SK-N-SH (cell line): Measurements from ENCODE around the gene UTP14C. TPM values are rescaled to one million over a fixed set of nuclear protein-coding genes. Genes with fewer than 3 reads are reported as not detected.
"Not testable (repeated sequence)": the region's sequence is repeated elsewhere in the genome, so short reads cannot be mapped to it uniquely, and the experiment has no call there.

Source experiments
- CTCF ChIA-PET: fragments of 300-600, 350-600 bp; formaldehyde crosslinking; extraction: SDS; loops from one replicate; lab custom pipeline; 2021; lab: Yijun Ruan, JAX
- POLR2A ChIA-PET: fragments of 350-600 bp; sonication (Branson Sonifier 250); formaldehyde crosslinking; extraction: SDS; loops from one replicate; lab custom pipeline; 2020; ENCODE audit warnings: antibody characterized with exemption, inconsistent platforms; lab: Yijun Ruan, JAX
- DNase-seq: peaks from one replicate; pipeline ENCODE4 v3.0.0; 2012
- H2AFZ ChIP-seq: fragments of 200-600 bp; sonication (generic); 2 replicates; pipeline ENCODE4 v1.8.1; 2016; ENCODE audit warnings: antibody characterized with exemption, mild to moderate bottlenecking, low read depth
- H3F3A ChIP-seq: fragments of 200-600 bp; sonication (generic); replicated peaks from 2 replicates; pipeline ENCODE3; 2016; ENCODE audit warnings: antibody characterized with exemption, mild to moderate bottlenecking; ENCODE audit not compliant: insufficient read depth
- H3K27ac ChIP-seq, 2 experiments: fragments of 200-500 bp in 1 of 2; fragments of 200-600 bp in 1 of 2; sonication (Bioruptor generic) in 1 of 2; sonication (generic), shearing (Covaris generic) in 1 of 2; 2 replicates each; pipeline versions ENCODE4 v1.5.1 to v1.6.1; 2014 to 2016; ENCODE audit warnings: low read depth in 2 of 2, inconsistent platforms in 1 of 2, low read length in 1 of 2, mild to moderate bottlenecking in 1 of 2, mixed read lengths in 1 of 2
- H3K27me3 ChIP-seq: fragments of 200-600 bp; sonication (generic), shearing (Covaris generic); 2 replicates; pipeline ENCODE4 v1.6.1; 2016; ENCODE audit warnings: mixed run types; ENCODE audit not compliant: insufficient read depth
- H3K36me3 ChIP-seq, 2 experiments: fragments of 200-500 bp in 1 of 2; fragments of 200-600 bp in 1 of 2; sonication (Bioruptor generic) in 1 of 2; sonication (generic) in 1 of 2; replicated peaks in 1 of 2; 2 replicates each; pipeline versions ENCODE3 to v1.5.1; 2014 to 2016; ENCODE audit warnings: low read length in 1 of 2, mild to moderate bottlenecking in 1 of 2; ENCODE audit not compliant: insufficient read depth in 2 of 2, control insufficient read depth in 1 of 2
- H3K4me1 ChIP-seq, 2 experiments: fragments of 200-500 bp in 1 of 2; fragments of 200-600 bp in 1 of 2; sonication (Bioruptor generic) in 1 of 2; sonication (generic), shearing (Covaris generic) in 1 of 2; 2 replicates each; pipeline versions ENCODE4 v1.5.1 to v1.6.1; 2014 to 2016; ENCODE audit warnings: low read depth in 1 of 2, low read length in 1 of 2, mixed run types in 1 of 2; ENCODE audit not compliant: insufficient read depth in 2 of 2, control insufficient read depth in 1 of 2
- H3K4me2 ChIP-seq: fragments of 200-600 bp; sonication (generic), shearing (Covaris generic); 2 replicates; pipeline ENCODE4 v1.6.1; 2017; ENCODE audit warnings: mixed run types
- H3K4me3 ChIP-seq, 2 experiments: fragments of 200-500 bp in 1 of 2; fragments of 200-600 bp in 1 of 2; sonication (Bioruptor generic) in 1 of 2; sonication (generic), shearing (Covaris generic) in 1 of 2; 2 replicates each; pipeline versions ENCODE4 v1.5.1 to v1.8.1; 2014 to 2016; ENCODE audit warnings: low read depth in 2 of 2, inconsistent platforms in 1 of 2, low read length in 1 of 2, mild to moderate bottlenecking in 1 of 2, mixed read lengths in 1 of 2, moderate library complexity in 1 of 2
- H3K79me2 ChIP-seq: fragments of 200-600 bp; sonication (generic); 2 replicates; pipeline ENCODE4 v1.8.1; 2017; ENCODE audit warnings: mild to moderate bottlenecking; ENCODE audit not compliant: insufficient read depth
- H3K9ac ChIP-seq: fragments of 200-600 bp; sonication (generic); 2 replicates; pipeline ENCODE4 v1.6.1; 2017; ENCODE audit warnings: mixed run types
- H3K9me2 ChIP-seq: fragments of 200-600 bp; sonication (generic); 2 replicates; pipeline ENCODE4 v1.6.1; 2017; ENCODE audit warnings: mixed run types
- H3K9me3 ChIP-seq: fragments of 200-600 bp; sonication (generic); 2 replicates; pipeline ENCODE4 v1.6.1; 2017; ENCODE audit warnings: mixed run types, mild to moderate bottlenecking, moderate library complexity
- H4K20me1 ChIP-seq: fragments of 200-600 bp; sonication (generic); 2 replicates; pipeline ENCODE4 v1.6.1; 2017; ENCODE audit warnings: mild to moderate bottlenecking, mixed run types; ENCODE audit not compliant: insufficient read depth
- EP300 ChIP-seq, 2 experiments: IDR thresholded peaks; 2 replicates each; pipeline versions ENCODE4 v1.4.0 to v1.6.1; 2012; ENCODE audit warnings: borderline replicate concordance in 1 of 2, low read depth in 1 of 2, low read length in 1 of 2
- GATA2 ChIP-seq: sonication (generic); formaldehyde crosslinking; IDR thresholded peaks from 2 replicates; pipeline ENCODE4 v1.5.0; 2020; ENCODE audit warnings: mild to moderate bottlenecking, missing genetic modification reagents
- MEF2A ChIP-seq: IDR thresholded peaks from 2 replicates; pipeline ENCODE4 v1.4.0; 2012; ENCODE audit warnings: low read depth, borderline replicate concordance
- MXI1 ChIP-seq: IDR thresholded peaks from 2 replicates; pipeline ENCODE4 v1.6.1; 2012; ENCODE audit warnings: mild to moderate bottlenecking, low read depth, low read length, improper control_type of control experiment
- whole genome bisulfite sequencing: methylation state at CpG from one replicate; pipeline ENCODE4 v1.1.6; 2017; ENCODE audit warnings: low lambda C conversion rate; 5-methylcytosine and 5-hydroxymethylcytosine counted together
- polyA plus RNA-seq, 3 experiments: library from polyadenylated mRNA; depleted of rRNA; stranded (reverse); fragments of >200 nt; gene quantifications; 2 replicates each; pipeline ENCODE4 v1.2.3, GENCODE V29; 2012
- TF ChIP-seq, protein P1 (sequence below): fragments of 150-350 bp; IDR thresholded peaks from 2 replicates; pipeline ENCODE4 v1.6.1; 2017; ENCODE audit warnings: antibody characterized with exemption, low read length, low read depth, borderline replicate concordance
- TF ChIP-seq, protein P2 (sequence below): IDR thresholded peaks from 2 replicates; pipeline ENCODE4 v1.4.0; 2012; ENCODE audit warnings: low read depth, borderline replicate concordance

Gene UTP14C
- polyA plus RNA-seq, 1 of the 3 experiments (the other 2 are of a cell fraction): 5.1 TPM

DNA sequence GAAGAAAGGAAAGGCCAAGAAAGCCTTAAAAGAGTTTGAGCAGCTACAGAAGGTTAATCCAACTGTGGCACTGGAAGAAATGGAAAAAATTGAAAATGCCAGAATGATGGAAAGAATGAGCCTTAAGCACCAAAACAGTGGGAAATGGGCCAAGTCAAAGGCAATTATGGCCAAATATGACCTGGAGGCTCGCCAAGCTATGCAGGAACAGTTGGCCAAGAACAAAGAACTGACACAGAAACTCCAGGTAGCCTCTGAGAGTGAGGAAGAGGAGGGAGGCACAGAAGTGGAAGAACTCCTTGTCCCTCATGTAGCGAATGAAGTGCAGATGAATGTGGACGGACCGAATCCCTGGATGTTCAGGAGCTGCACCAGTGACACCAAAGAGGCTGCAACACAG is 5.1 kb downstream of the UTP14C start:
- WGBS: 98% methylated on average over 4 of the region's 4 CpGs
- Histone ChIP-seq H2AFZ (no peak overlapping the region), H3K9me2 (no peaks in the 10 kb centered on the region), H3F3A (no peaks in the 10 kb centered on the region), H3K4me3 (no peak overlapping the region), H3K27ac (no peak overlapping the region), H4K20me1 (no peaks in the 10 kb centered on the region), H3K9me3 (no peaks in the 10 kb centered on the region), H3K4me2 (no peak overlapping the region), H3K27me3 (no peaks in the 10 kb centered on the region), H3K79me2 (peaks cover 13% of the 10 kb centered on the region), H3K4me1 (no peaks in the 10 kb centered on the region), H3K9ac (no peak overlapping the region), H3K36me3 (peaks cover 30 to 40% of the 10 kb centered on the region in 2 experiments)
- DNase-seq: no peak
- TF ChIP-seq MXI1 (no peak), MEF2A (no peak), GATA2 (CRISPR knock-in tag) (no peak)
- TF ChIP-seq, protein P1, sequence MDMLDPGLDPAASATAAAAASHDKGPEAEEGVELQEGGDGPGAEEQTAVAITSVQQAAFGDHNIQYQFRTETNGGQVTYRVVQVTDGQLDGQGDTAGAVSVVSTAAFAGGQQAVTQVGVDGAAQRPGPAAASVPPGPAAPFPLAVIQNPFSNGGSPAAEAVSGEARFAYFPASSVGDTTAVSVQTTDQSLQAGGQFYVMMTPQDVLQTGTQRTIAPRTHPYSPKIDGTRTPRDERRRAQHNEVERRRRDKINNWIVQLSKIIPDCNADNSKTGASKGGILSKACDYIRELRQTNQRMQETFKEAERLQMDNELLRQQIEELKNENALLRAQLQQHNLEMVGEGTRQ: no peak
- TF ChIP-seq, protein P2, sequence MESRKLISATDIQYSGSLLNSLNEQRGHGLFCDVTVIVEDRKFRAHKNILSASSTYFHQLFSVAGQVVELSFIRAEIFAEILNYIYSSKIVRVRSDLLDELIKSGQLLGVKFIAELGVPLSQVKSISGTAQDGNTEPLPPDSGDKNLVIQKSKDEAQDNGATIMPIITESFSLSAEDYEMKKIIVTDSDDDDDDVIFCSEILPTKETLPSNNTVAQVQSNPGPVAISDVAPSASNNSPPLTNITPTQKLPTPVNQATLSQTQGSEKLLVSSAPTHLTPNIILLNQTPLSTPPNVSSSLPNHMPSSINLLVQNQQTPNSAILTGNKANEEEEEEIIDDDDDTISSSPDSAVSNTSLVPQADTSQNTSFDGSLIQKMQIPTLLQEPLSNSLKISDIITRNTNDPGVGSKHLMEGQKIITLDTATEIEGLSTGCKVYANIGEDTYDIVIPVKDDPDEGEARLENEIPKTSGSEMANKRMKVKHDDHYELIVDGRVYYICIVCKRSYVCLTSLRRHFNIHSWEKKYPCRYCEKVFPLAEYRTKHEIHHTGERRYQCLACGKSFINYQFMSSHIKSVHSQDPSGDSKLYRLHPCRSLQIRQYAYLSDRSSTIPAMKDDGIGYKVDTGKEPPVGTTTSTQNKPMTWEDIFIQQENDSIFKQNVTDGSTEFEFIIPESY: no peak
- ChIA-PET POLR2A (no interaction called here), CTCF (interaction anchor here (0.9 kb wide), 1 partner anchor 134 kb away, joined by 3 read pairs; no protein-coding TSS in a partner anchor)

DNA sequence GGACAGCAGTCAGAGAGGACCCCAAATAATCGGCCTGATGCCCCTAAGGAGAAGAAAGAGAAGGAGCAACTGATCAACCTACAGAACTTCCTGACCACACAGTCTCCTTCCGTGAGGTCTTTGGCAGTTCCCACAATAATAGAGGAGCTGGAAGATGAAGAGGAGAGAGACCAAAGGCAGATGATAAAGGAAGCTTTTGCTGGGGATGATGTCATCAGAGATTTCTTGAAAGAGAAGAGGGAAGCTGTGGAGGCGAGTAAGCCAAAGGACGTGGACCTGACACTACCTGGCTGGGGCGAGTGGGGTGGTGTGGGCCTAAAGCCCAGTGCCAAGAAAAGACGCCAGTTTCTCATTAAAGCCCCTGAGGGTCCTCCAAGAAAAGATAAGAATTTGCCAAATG is 5.9 kb downstream of the UTP14C start:
- DNase-seq, H3K9ac ChIP-seq, POLR2A ChIA-PET, H3F3A ChIP-seq, H3K4me2 ChIP-seq, H3K4me3 ChIP-seq, H3K4me1 ChIP-seq, H2AFZ ChIP-seq, H3K9me2 ChIP-seq, H3K27ac ChIP-seq, H3K9me3 ChIP-seq, H4K20me1 ChIP-seq, H3K27me3 ChIP-seq: not testable (repeated sequence)
- WGBS: 99% methylated on average over 6 of the region's 6 CpGs
- Histone ChIP-seq H3K36me3 (peaks cover 22 to 32% of the 10 kb centered on the region in 2 experiments), H3K79me2 (peaks cover 13% of the 10 kb centered on the region)
- CTCF ChIA-PET: interaction anchor here (0.9 kb wide), 1 partner anchor 135 kb away, joined by 3 read pairs; no protein-coding TSS in a partner anchor

DNA sequence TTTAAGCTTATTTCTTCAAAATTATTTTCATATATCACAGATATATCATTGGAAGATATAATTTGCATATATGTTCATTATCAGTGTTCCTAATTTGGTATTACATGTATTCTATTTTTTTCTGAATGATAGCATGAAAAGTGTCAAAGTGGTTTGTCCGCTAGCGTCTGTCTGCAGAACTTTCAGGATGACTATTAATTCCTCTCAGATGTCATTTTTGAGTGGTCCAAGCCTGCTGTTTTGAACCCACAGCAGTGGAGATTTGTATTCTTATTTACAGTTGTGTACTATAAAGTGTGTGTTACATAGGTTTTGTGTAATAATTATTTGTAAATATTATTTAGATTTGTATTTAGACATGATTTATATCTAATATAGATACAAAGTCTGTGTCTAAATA is 8.5 kb downstream of the UTP14C start:
- no peak overlapping the region for H3K4me2 ChIP-seq
- no peaks in the 10 kb centered on the region for H3K9me3 ChIP-seq
- no peak overlapping the region for H3K9ac ChIP-seq
- H3K79me2 ChIP-seq: no peaks in the 10 kb centered on the region; the same call in 1 of the 2 replicates
- no peak overlapping the region for H3K4me3 ChIP-seq
- POLR2A ChIA-PET: no interaction called here
- H4K20me1 ChIP-seq: no peaks in the 10 kb centered on the region
- H3F3A ChIP-seq: no peaks in the 10 kb centered on the region
- no peaks in the 10 kb centered on the region for H3K4me1 ChIP-seq
- 91% methylated on average over 2 of the region's 2 CpGs for WGBS
- H2AFZ ChIP-seq: no peak overlapping the region
- peaks cover 11 to 13% of the 10 kb centered on the region in 2 experiments for H3K36me3 ChIP-seq
- no peak overlapping the region for H3K27ac ChIP-seq
- no peaks in the 10 kb centered on the region for H3K9me2 ChIP-seq
- CTCF ChIA-PET: interaction anchor here (1.4 kb wide), 1 partner anchor 52 kb away, joined by 3 read pairs; no protein-coding TSS in a partner anchor
- no peak for DNase-seq
- TF ChIP-seq, protein P2: no peak
- TF ChIP-seq EP300 (IDR thresholded peaks at IDR 0.05; ENCODE audit: borderline replicate concordance in 1 of 2, low read depth in 1 of 2, low read length in 1 of 2) (no peak), MXI1 (no peak)
- H3K27me3 ChIP-seq: no peaks in the 10 kb centered on the region
